D341Med (cell line): ENCODE results near the gene SMAD3.
A peak's percentile ranks its signal among the peaks of the same experiment; 100 is the strongest.
"Not testable (repeated sequence)": the region's sequence is repeated elsewhere in the genome, so short reads cannot be mapped to it uniquely, and the experiment has no call there.

Experiments
- DNase-seq: peaks from one replicate; pipeline ENCODE4 v3.0.0; 2012; ENCODE audit warnings: low spot score

Gene SMAD3

GRCh38 chr15:67063689-67064606, 1.5 kb upstream of the SMAD3 start:
- no peak for DNase-seq

GRCh38 chr15:67064607-67065530, 533 bp upstream of the SMAD3 start:
- DNase-seq = no peak

- peak; percentile 46 for DNase-seq
Observed at GRCh38 chr15:67066041-67066958, 898 bp downstream of the SMAD3 start.

GRCh38 chr15:67066959-67067853, 1.8 kb downstream of the SMAD3 start:
- peak; percentile 48 for DNase-seq

GRCh38 chr15:67067930-67068551, 2.6 kb downstream of the SMAD3 start:
- DNase-seq = no peak

- no peak for DNase-seq
Observed at GRCh38 chr15:67068710-67069400, 3.5 kb downstream of the SMAD3 start.

- no peak for DNase-seq
Observed at GRCh38 chr15:67070150-67070549, 4.7 kb downstream of the SMAD3 start.

- DNase-seq = no peak
Observed at GRCh38 chr15:67070892-67071664, 5.7 kb downstream of the SMAD3 start.

GRCh38 chr15:67072442-67072841, 7.0 kb downstream of the SMAD3 start:
- DNase-seq = no peak

GRCh38 chr15:67072958-67073357, 7.6 kb downstream of the SMAD3 start:
- no peak for DNase-seq

GRCh38 chr15:67074886-67075229, 9.5 kb downstream of the SMAD3 start:
- no peak for DNase-seq

GRCh38 chr15:67075555-67076135, 10.2 kb downstream of the SMAD3 start:
- DNase-seq = not testable (repeated sequence)

- DNase-seq = no peak
Observed at GRCh38 chr15:67076147-67076843, 10.9 kb downstream of the SMAD3 start.

- DNase-seq = no peak
Observed at GRCh38 chr15:67077641-67078215, 12.3 kb downstream of the SMAD3 start.

- no peak for DNase-seq
Observed at GRCh38 chr15:67079361-67079760, 14.0 kb downstream of the SMAD3 start.

- no peak for DNase-seq
Observed at GRCh38 chr15:67080118-67080899, 14.9 kb downstream of the SMAD3 start.
